PC-3 (cell line): ENCODE results near the gene ULBP2.
"Not testable (repeated sequence)": the region's sequence is repeated elsewhere in the genome, so short reads cannot be mapped to it uniquely, and the experiment has no call there.

Source experiments
- EZH2 ChIP-seq: fragments of 300-600 bp; sonication (generic); IDR thresholded peaks from one replicate; pipeline ENCODE4 v1.6.1; 2017; ENCODE audit warnings: antibody characterized with exemption, mild to moderate bottlenecking, low read length; ENCODE audit not compliant: unreplicated experiment
- EZH2phosphoT487 ChIP-seq: fragments of 300-600 bp; sonication (generic); IDR thresholded peaks from 2 replicates; pipeline ENCODE4 v1.6.1; 2018; ENCODE audit warnings: mild to moderate bottlenecking, antibody characterized with exemption, low read length, borderline replicate concordance
- TF ChIP-seq, protein P1 (sequence below): fragments of 300-600 bp; sonication (generic); conservative IDR thresholded peaks from 2 replicates; pipeline ENCODE4 v1.5.1; 2017; ENCODE audit warnings: antibody characterized with exemption, low read depth, mild to moderate bottlenecking, low read length

DNA sequence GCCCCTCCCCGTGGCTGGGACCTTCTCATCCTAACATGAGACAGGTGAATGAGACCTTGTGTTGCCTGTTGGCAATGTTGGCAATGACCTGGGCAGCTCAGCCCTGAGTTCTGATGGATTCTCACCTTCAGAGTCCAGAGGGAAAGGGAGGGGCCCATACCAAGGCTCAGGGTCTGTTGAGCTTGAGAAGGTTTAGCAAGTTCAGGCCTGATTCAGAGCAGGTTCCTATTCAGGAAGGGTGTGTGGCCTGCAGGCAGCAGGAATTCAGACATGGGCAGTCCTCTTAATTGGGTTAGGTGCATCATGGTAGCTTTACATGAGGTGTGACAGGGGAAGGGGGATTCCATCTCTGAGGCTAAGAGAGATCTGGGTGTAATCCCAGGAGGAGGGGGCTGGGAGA is 5.7 kb downstream of the ULBP2 start:
- TF ChIP-seq, protein P1, sequence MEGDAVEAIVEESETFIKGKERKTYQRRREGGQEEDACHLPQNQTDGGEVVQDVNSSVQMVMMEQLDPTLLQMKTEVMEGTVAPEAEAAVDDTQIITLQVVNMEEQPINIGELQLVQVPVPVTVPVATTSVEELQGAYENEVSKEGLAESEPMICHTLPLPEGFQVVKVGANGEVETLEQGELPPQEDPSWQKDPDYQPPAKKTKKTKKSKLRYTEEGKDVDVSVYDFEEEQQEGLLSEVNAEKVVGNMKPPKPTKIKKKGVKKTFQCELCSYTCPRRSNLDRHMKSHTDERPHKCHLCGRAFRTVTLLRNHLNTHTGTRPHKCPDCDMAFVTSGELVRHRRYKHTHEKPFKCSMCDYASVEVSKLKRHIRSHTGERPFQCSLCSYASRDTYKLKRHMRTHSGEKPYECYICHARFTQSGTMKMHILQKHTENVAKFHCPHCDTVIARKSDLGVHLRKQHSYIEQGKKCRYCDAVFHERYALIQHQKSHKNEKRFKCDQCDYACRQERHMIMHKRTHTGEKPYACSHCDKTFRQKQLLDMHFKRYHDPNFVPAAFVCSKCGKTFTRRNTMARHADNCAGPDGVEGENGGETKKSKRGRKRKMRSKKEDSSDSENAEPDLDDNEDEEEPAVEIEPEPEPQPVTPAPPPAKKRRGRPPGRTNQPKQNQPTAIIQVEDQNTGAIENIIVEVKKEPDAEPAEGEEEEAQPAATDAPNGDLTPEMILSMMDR, result not testable (repeated sequence)
- TF ChIP-seq EZH2phosphoT487, EZH2: not testable (repeated sequence)
